Measurements from ENCODE around the gene RPN2. TPM values are rescaled to one million over a fixed set of nuclear protein-coding genes. Genes with fewer than 3 reads are reported as not detected.

The RPN2 gene
- total RNA-seq, 4 donors from 2014 or later, result 89.7 to 125 (median 111) TPM

DNA sequence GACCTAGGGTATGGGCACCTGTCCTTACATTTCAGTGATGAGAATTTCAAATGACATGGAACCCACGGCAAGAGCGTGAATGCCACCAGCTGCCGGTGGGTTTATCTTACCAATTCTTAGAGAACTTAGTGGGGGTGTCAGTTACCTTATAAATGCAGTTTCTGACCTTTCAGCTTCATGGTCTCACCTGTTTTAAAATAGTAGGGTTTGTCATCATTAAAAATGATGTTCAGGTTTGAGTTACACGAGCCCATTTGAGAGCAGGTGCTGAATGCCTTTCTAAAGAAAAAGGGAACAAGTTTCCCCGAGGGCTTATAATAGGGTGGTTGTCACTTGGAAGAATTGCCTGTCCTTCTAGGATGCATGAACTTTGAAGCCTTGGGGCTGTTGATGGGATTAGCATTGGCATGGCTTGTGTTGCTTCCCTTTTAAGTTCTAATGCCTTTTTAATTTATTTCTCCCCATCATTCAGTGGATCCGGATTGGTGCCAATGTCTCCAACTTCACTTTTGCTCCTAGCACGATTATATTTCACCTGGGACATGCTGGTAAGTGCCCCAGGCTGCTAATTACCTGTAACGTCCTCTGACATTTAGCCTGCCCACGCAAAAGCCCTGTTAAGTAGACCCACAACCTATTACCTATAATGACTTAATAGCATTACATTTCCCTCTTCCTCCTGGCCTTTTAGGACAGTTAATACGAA lies 54.6 kb downstream of the RPN2 start:
- TF ChIP-seq EP300 (IDR thresholded peaks at IDR 0.05) (no peak), POLR2AphosphoS5 (IDR thresholded peaks at IDR 0.05) (no peak)
- H3K9me3 ChIP-seq, result no peaks in the 10 kb centered on the region
- H3K36me3 ChIP-seq, result peaks cover 81 to 100% (median 95%) of the 10 kb centered on the region in 4 donors
- no peak overlapping the region for H3K4me3 ChIP-seq
- DNase-seq (ENCODE audit: extremely low spot score), result no peak
- H3K27ac ChIP-seq (replicated peaks in 1 of 4), result no peak overlapping the region
- intact Hi-C loops (cut with DNase I), result no loop called here
- peaks cover 3 to 15% (median 9%) of the 10 kb centered on the region in 4 donors for H3K4me1 ChIP-seq
- H3K27me3 ChIP-seq, result no peaks in the 10 kb centered on the region
- 89% methylated on average over 10 of the region's 10 CpGs for WGBS

DNA sequence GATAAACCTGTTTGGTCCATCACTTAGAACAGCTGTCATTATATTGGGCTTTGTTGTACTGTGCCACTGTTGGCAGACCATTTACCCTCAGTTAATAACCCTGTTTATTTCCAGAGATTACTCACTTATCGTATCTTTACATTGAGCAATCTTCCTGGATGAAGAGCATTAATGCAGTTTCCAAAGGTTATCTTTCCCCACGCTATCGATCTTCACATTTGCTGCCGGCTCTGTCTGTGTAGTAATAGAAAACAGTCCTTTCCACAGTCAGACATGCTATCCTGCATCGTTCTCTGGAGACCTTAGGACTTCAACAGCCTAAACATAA lies 55.1 kb downstream of the RPN2 start:
- WGBS, result 91% methylated on average over 5 of the region's 5 CpGs
- no peak for DNase-seq (ENCODE audit: extremely low spot score)
- TF ChIP-seq POLR2AphosphoS5 (IDR thresholded peaks at IDR 0.05) (no peak), EP300 (IDR thresholded peaks at IDR 0.05) (no peak), POLR2A (IDR thresholded peaks at IDR 0.05; ENCODE audit: low read depth) (no peak)
- TF ChIP-seq, protein P1, sequence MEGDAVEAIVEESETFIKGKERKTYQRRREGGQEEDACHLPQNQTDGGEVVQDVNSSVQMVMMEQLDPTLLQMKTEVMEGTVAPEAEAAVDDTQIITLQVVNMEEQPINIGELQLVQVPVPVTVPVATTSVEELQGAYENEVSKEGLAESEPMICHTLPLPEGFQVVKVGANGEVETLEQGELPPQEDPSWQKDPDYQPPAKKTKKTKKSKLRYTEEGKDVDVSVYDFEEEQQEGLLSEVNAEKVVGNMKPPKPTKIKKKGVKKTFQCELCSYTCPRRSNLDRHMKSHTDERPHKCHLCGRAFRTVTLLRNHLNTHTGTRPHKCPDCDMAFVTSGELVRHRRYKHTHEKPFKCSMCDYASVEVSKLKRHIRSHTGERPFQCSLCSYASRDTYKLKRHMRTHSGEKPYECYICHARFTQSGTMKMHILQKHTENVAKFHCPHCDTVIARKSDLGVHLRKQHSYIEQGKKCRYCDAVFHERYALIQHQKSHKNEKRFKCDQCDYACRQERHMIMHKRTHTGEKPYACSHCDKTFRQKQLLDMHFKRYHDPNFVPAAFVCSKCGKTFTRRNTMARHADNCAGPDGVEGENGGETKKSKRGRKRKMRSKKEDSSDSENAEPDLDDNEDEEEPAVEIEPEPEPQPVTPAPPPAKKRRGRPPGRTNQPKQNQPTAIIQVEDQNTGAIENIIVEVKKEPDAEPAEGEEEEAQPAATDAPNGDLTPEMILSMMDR (IDR thresholded peaks at IDR 0.05), result no peak
- intact Hi-C loops (cut with DNase I), result no loop called here
- H3K27me3 ChIP-seq, result no peaks in the 10 kb centered on the region
- H3K4me1 ChIP-seq, result peaks cover 6 to 15% (median 12%) of the 10 kb centered on the region in 4 donors
- H3K36me3 ChIP-seq, result peaks cover 77 to 100% (median 93%) of the 10 kb centered on the region in 4 donors
- no peak overlapping the region for H3K4me3 ChIP-seq
- no peaks in the 10 kb centered on the region for H3K9me3 ChIP-seq
- no peak overlapping the region for H3K27ac ChIP-seq (replicated peaks in 1 of 4)

DNA sequence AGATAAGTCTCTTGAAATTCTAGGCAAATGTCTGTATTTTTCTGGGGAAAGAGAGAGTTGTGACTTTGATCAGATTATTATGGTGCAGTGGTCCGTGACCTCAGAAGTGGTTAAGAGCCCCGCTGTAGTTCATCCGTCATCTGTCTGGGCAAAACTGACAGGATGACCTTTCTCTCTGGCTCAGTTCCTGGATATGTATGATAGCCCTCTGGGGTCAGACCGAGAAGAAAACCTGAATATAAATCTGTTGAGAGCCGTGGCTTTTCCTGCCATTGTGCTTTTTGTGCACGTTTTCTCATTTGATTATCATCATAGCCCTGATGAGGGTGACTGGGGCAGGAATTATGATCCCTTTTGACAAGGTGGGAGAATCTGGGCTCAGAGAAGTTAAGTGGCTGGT lies 55.9 kb downstream of the RPN2 start:
- peaks cover 6 to 20% (median 17%) of the 10 kb centered on the region in 4 donors for H3K4me1 ChIP-seq
- 68% methylated on average over 6 of the region's 6 CpGs for WGBS
- TF ChIP-seq, protein P1 (IDR thresholded peaks at IDR 0.05), result no peak
- no peak for TF ChIP-seq POLR2A (IDR thresholded peaks at IDR 0.05; ENCODE audit: low read depth)
- no peak for TF ChIP-seq EP300 (IDR thresholded peaks at IDR 0.05)
- TF ChIP-seq POLR2AphosphoS5 (IDR thresholded peaks at IDR 0.05), result no peak
- DNase-seq (ENCODE audit: extremely low spot score), result no peak
- H3K4me3 ChIP-seq, result no peak overlapping the region
- H3K36me3 ChIP-seq, result peaks cover 69 to 98% (median 89%) of the 10 kb centered on the region in 4 donors
- intact Hi-C loops (cut with DNase I), result no loop called here
- no peaks in the 10 kb centered on the region for H3K27me3 ChIP-seq
- H3K27ac ChIP-seq (replicated peaks in 1 of 4), result no peak overlapping the region
- H3K9me3 ChIP-seq, result no peaks in the 10 kb centered on the region

DNA sequence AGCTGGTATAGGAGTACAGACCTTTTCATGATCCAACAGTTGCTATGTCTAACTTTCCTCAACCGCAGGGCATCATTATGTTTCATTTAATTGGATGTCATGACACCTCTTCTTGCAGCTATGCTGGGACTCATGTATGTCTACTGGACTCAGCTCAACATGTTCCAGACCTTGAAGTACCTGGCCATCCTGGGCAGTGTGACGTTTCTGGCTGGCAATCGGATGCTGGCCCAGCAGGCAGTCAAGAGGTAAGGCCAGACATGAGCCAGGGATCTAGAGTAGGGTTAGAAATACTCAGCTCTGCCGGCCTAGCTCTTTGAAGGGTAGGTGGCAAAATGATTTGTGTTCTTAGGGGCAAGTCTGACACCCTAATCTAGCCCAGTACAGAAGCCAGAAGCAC lies 57.3 kb downstream of the RPN2 start:
- Histone ChIP-seq H3K27me3 (no peaks in the 10 kb centered on the region), H3K4me3 (no peak overlapping the region), H3K27ac (replicated peaks in 1 of 4) (no peak overlapping the region), H3K9me3 (no peaks in the 10 kb centered on the region), H3K36me3 (peaks cover 56 to 98% (median 82%) of the 10 kb centered on the region in 4 donors), H3K4me1 (peaks cover 6 to 34% (median 31%) of the 10 kb centered on the region in 4 donors)
- TF ChIP-seq POLR2A (IDR thresholded peaks at IDR 0.05; ENCODE audit: low read depth) (no peak), EP300 (IDR thresholded peaks at IDR 0.05) (no peak), POLR2AphosphoS5 (IDR thresholded peaks at IDR 0.05) (no peak)
- TF ChIP-seq, protein P1 (IDR thresholded peaks at IDR 0.05), result no peak
- DNase-seq (ENCODE audit: extremely low spot score), result no peak
- 90% methylated on average over 2 of the region's 4 CpGs for WGBS
- intact Hi-C loops (cut with DNase I), result no loop called here

DNA sequence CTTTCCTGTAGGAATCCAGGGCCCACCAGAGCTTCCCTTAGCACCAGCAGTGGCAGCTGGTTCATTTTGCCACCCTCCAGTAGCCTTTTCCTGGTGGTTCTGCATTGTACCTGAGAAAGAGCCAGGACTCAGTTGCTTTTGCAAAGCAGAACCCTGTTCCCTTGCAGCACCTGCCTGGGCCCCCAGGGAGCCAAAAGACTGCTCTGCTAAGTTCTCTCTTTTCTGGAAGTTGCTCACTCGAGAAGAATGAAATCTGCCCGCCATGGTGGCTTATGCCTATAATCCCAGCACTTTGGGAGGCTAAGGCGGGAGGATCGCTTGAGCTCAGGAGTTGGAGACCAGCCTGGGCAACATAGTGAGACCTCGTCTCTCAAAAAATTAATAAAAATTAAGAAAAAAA lies 58.5 kb downstream of the RPN2 start:
- WGBS, result 96% methylated on average over 5 of the region's 5 CpGs
- Histone ChIP-seq H3K4me1 (peaks cover 6 to 42% (median 40%) of the 10 kb centered on the region in 4 donors), H3K27ac (replicated peaks in 1 of 4) (no peak overlapping the region), H3K27me3 (no peaks in the 10 kb centered on the region), H3K4me3 (no peak overlapping the region), H3K36me3 (peaks cover 56 to 98% (median 83%) of the 10 kb centered on the region in 4 donors), H3K9me3 (no peaks in the 10 kb centered on the region)
- DNase-seq (ENCODE audit: extremely low spot score), result no peak
- TF ChIP-seq, protein P1 (IDR thresholded peaks at IDR 0.05), result no peak
- TF ChIP-seq POLR2AphosphoS5 (IDR thresholded peaks at IDR 0.05) (no peak), POLR2A (IDR thresholded peaks at IDR 0.05; ENCODE audit: low read depth) (no peak), EP300 (IDR thresholded peaks at IDR 0.05) (no peak)
- intact Hi-C loops (cut with DNase I), result no loop called here
